CD14-positive monocyte (primary cell): ENCODE data around the gene KRT76. TPM values are rescaled to one million over a fixed set of nuclear protein-coding genes. Genes with fewer than 3 reads are reported as not detected.

ENCODE experiments used
- DNase-seq, 3 donors: peaks; one replicate each; pipeline ENCODE4 v3.0.0-alpha.2; 2011 to 2022
- H2AFZ ChIP-seq: 2 replicates; pipeline ENCODE4 v1.6.0; 2012; ENCODE audit warnings: mild to moderate bottlenecking, low read depth, low read length, inconsistent platforms; ENCODE audit not compliant: insufficient read depth, poor library complexity, severe bottlenecking
- H3K27ac ChIP-seq, 2 donors: 1 replicate in 1 of 2; 2 replicates in 1 of 2; pipeline ENCODE4 v1.5.1; 2012 to 2013; ENCODE audit warnings: low read length in 2 of 2, control low read depth in 1 of 2, inconsistent platforms in 1 of 2, low read depth in 1 of 2, mild to moderate bottlenecking in 1 of 2
- H3K27me3 ChIP-seq, 2 donors: one replicate each; pipeline versions ENCODE4 v1.6.0 to v1.6.1; 2011 to 2013; ENCODE audit warnings: low read length in 2 of 2; ENCODE audit not compliant: control insufficient read depth in 2 of 2, insufficient read depth in 2 of 2
- H3K36me3 ChIP-seq, 2 donors: replicated peaks in 1 of 2; 1 replicate in 1 of 2; 2 replicates in 1 of 2; pipeline versions ENCODE4 v1.5.1 to v1.6.1; 2012 to 2013; ENCODE audit warnings: low read length in 2 of 2, control low read depth in 1 of 2, inconsistent platforms in 1 of 2, mild to moderate bottlenecking in 1 of 2; ENCODE audit not compliant: insufficient read depth in 2 of 2, control insufficient read depth in 1 of 2
- H3K4me1 ChIP-seq, 2 donors: 1 replicate in 1 of 2; 2 replicates in 1 of 2; pipeline versions ENCODE4 v1.5.1 to v1.6.1; 2012 to 2013; ENCODE audit warnings: low read length in 2 of 2, control low read depth in 1 of 2, inconsistent platforms in 1 of 2, mild to moderate bottlenecking in 1 of 2, moderate library complexity in 1 of 2; ENCODE audit not compliant: insufficient read depth in 2 of 2, control insufficient read depth in 1 of 2
- H3K4me2 ChIP-seq: replicated peaks from 2 replicates; pipeline ENCODE3; 2012; ENCODE audit warnings: low read length, moderate library complexity, mild to moderate bottlenecking; ENCODE audit not compliant: poor library complexity, severe bottlenecking; ENCODE audit errors: extremely low read depth
- H3K4me3 ChIP-seq, 3 experiments: fragments of 200-600 bp in 1 of 3; sonication (generic) in 1 of 3; replicated peaks in 1 of 3; 1 replicate in 2 of 3; 2 replicates in 1 of 3; pipeline ENCODE4 v1.5.1; 2011 to 2013; ENCODE audit warnings: low read length in 3 of 3, mild to moderate bottlenecking in 3 of 3, control low read depth in 2 of 3, low read depth in 2 of 3, inconsistent platforms in 1 of 3, moderate library complexity in 1 of 3
- H3K79me2 ChIP-seq: 2 replicates; pipeline ENCODE4 v1.6.0; 2012; ENCODE audit warnings: mild to moderate bottlenecking, control low read depth, inconsistent platforms, low read length, moderate library complexity; ENCODE audit not compliant: insufficient read depth
- H3K9ac ChIP-seq: 2 replicates; pipeline ENCODE4 v1.6.0; 2017; ENCODE audit warnings: low read length, mild to moderate bottlenecking; ENCODE audit not compliant: insufficient read depth, poor library complexity, severe bottlenecking
- H3K9me3 ChIP-seq, 2 donors: replicated peaks in 1 of 2; 1 replicate in 1 of 2; 2 replicates in 1 of 2; pipeline versions ENCODE4 v1.5.1 to v1.6.1; 2012 to 2013; ENCODE audit warnings: low read length in 2 of 2, control low read depth in 1 of 2; ENCODE audit not compliant: control insufficient read depth in 1 of 2, insufficient read depth in 1 of 2
- H4K20me1 ChIP-seq: 2 replicates; pipeline ENCODE4 v1.6.0; 2012; ENCODE audit warnings: mild to moderate bottlenecking, low read length, control low read depth, moderate library complexity; ENCODE audit not compliant: insufficient read depth
- H3K27ac Mint-ChIP-seq, 7 donors: one replicate each; pipeline ENCODE4 v1.8.0; 2020; ENCODE audit warnings: mild to moderate bottlenecking in 7 of 7, mixed read lengths in 7 of 7, moderate library complexity in 6 of 7, inconsistent platforms in 2 of 7
- H3K27me3 Mint-ChIP-seq, 3 donors: one replicate each; pipeline ENCODE4 v1.8.0; 2021 to 2022; ENCODE audit warnings: low read depth in 3 of 3, mild to moderate bottlenecking in 3 of 3, mixed read lengths in 3 of 3, moderate library complexity in 3 of 3, inconsistent platforms in 1 of 3
- H3K36me3 Mint-ChIP-seq, 2 donors: one replicate each; pipeline ENCODE4 v1.8.0; 2020; ENCODE audit warnings: mixed read lengths in 2 of 2, inconsistent platforms in 1 of 2, mild to moderate bottlenecking in 1 of 2
- H3K4me1 Mint-ChIP-seq: one replicate; pipeline ENCODE4 v1.8.0; 2020; ENCODE audit warnings: mild to moderate bottlenecking, mixed read lengths
- H3K4me3 Mint-ChIP-seq, 2 donors: one replicate each; pipeline ENCODE4 v1.8.0; 2020; ENCODE audit warnings: mild to moderate bottlenecking in 2 of 2, mixed read lengths in 2 of 2, moderate library complexity in 1 of 2
- H3K9me3 Mint-ChIP-seq, 7 donors: one replicate each; pipeline ENCODE4 v1.8.0; 2020 to 2022; ENCODE audit warnings: mixed read lengths in 7 of 7, mild to moderate bottlenecking in 6 of 7, moderate library complexity in 6 of 7, inconsistent platforms in 2 of 7
- WGBS: methylation state at CpG from one replicate; pipeline ENCODE4 v1.1.5; 2013; ENCODE audit warnings: missing lambda C conversion rate; ENCODE audit not compliant: insufficient coverage; 5-methylcytosine and 5-hydroxymethylcytosine counted together
- intact Hi-C, 2 donors: fragments of 100-400 bp; cut with micrococcal nuclease; formaldehyde crosslinking; loops; one replicate each; pipeline versions ENCODE4 v1.15.0 to v1.15.1; 2023
- polyA plus RNA-seq, 3 donors: library from polyadenylated mRNA; depleted of rRNA in 1 of 3; unstranded in 2 of 3; stranded (reverse) in 1 of 3; fragments of 300-500 nt in 2 of 3; fragments of >200 nt in 1 of 3; fragmentation: Illumina TruSeq in 2 of 3; gene quantifications; 1 replicate in 2 of 3; 2 replicates in 1 of 3; pipeline ENCODE4 v1.2.3, GENCODE V29; 2012 to 2021
- TF ChIP-seq, protein P1 (sequence below): fragments of 200-600 bp; IDR thresholded peaks from one replicate; pipeline ENCODE4 v1.8.0; 2022; ENCODE audit warnings: antibody characterized with exemption, mild to moderate bottlenecking

The KRT76 gene
- polyA plus RNA-seq, 3 donors, result not detected

DNA sequence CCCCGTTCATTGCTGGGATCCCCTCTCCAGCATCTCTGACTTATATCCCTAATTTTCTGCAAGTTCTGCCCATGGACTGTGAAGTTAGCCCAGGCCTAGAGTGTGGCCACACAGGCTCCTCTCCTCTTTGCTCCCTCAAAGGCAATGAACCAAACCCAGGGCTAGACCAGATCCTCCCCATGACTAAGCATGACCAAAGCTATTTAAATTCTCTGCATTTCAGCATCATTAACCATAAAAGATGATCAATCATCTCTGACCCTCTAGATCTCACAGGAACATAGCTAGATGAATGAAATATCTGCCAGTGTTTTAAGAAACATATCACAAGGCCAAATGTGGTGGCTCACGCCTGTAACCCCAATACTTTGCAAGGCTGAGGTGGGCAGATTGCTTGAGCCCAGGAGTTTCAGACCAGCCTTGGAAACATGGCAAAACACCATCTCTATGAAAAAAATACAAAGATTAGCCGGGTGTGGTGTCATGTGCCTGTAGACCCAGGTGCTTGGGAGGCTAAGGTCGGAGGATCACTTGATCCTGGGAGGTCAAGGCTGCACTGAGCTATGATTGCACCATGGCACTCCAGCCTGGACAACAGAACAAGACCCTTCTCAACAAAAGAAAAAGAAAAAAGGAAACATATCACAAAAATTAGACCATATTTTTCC is 21.0 kb upstream of the KRT76 start:
- no peaks in the 10 kb centered on the region for H3K4me1 ChIP-seq
- H3K36me3 ChIP-seq, result no peaks in the 10 kb centered on the region
- H3K27ac Mint-ChIP-seq, result no peak overlapping the region
- no peak overlapping the region for H3K4me2 ChIP-seq
- TF ChIP-seq, protein P1, sequence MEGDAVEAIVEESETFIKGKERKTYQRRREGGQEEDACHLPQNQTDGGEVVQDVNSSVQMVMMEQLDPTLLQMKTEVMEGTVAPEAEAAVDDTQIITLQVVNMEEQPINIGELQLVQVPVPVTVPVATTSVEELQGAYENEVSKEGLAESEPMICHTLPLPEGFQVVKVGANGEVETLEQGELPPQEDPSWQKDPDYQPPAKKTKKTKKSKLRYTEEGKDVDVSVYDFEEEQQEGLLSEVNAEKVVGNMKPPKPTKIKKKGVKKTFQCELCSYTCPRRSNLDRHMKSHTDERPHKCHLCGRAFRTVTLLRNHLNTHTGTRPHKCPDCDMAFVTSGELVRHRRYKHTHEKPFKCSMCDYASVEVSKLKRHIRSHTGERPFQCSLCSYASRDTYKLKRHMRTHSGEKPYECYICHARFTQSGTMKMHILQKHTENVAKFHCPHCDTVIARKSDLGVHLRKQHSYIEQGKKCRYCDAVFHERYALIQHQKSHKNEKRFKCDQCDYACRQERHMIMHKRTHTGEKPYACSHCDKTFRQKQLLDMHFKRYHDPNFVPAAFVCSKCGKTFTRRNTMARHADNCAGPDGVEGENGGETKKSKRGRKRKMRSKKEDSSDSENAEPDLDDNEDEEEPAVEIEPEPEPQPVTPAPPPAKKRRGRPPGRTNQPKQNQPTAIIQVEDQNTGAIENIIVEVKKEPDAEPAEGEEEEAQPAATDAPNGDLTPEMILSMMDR, result no peak
- peaks cover 5 to 9% (median 8%) of the 10 kb centered on the region in 3 donors for H3K27me3 Mint-ChIP-seq
- H2AFZ ChIP-seq, result no peak overlapping the region
- H3K9me3 ChIP-seq, result no peaks in the 10 kb centered on the region
- intact Hi-C loops, result no loop called here
- H3K4me1 Mint-ChIP-seq, result no peaks in the 10 kb centered on the region
- H3K79me2 ChIP-seq, result no peaks in the 10 kb centered on the region
- no peaks in the 10 kb centered on the region for H3K27me3 ChIP-seq
- no peaks in the 10 kb centered on the region for H3K36me3 Mint-ChIP-seq
- no peak overlapping the region for H3K4me3 Mint-ChIP-seq
- WGBS, result 100% methylated on average over 2 of the region's 4 CpGs
- DNase-seq, result no peak
- H3K9ac ChIP-seq, result no peak overlapping the region
- peaks cover 0 to 2% (median 0%) of the 10 kb centered on the region in 7 donors for H3K9me3 Mint-ChIP-seq
- no peaks in the 10 kb centered on the region for H4K20me1 ChIP-seq
- H3K4me3 ChIP-seq, result no peak overlapping the region
- no peak overlapping the region for H3K27ac ChIP-seq

DNA sequence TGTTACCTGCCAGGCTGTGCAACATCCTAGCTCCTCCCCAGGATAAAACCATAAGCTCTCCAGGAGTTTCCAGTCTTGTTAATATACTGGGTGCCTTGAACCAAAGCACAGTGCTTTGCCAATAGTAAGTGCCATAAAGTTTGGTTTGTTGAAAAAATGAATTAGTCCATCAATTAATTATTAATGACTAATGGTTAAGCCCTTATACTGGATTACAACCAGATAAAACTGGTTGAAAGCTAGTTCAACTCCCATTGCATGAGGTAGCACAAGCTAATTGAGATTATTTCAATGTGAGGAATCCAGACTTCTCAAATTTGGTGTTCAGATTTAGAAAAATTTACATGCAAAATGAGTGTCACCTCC is 20.4 kb upstream of the KRT76 start:
- no peak for DNase-seq
- Histone ChIP-seq H3K79me2 (no peaks in the 10 kb centered on the region), H3K4me2 (no peak overlapping the region), H3K36me3 (no peaks in the 10 kb centered on the region), H3K9me3 (no peaks in the 10 kb centered on the region), H3K4me3 (no peak overlapping the region), H2AFZ (no peak overlapping the region), H3K27me3 (no peaks in the 10 kb centered on the region), H3K9ac (no peak overlapping the region), H3K27ac (no peak overlapping the region), H3K4me1 (no peaks in the 10 kb centered on the region), H4K20me1 (no peaks in the 10 kb centered on the region)
- Mint-ChIP-seq H3K4me3 (no peak overlapping the region), H3K4me1 (no peaks in the 10 kb centered on the region), H3K27me3 (peaks cover 5 to 9% (median 7%) of the 10 kb centered on the region in 3 donors), H3K27ac (no peak overlapping the region), H3K9me3 (peaks cover 0 to 2% (median 0%) of the 10 kb centered on the region in 7 donors), H3K36me3 (no peaks in the 10 kb centered on the region)
- intact Hi-C loops, result no loop called here
- TF ChIP-seq, protein P1, result no peak
